ENCODE results near the gene BMS1.

DNA sequence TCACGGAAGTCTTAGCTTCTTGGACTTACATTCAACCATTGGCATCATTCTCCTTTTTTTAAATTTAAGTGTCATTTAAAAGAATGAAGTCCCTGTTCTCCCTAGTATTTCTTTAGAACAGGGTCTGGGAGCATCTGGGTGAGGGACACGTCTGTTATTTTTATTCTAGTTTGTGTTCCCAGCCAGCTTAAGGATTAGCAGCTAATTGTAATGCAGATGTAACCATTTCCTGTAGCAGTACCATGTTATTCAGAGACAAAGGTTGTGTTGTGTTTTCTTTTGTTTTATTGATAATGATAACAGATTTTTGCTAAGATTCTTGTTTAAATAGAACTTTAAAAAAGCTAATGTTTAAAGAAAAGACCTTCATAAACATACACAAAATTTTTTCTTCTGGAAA is 34.3 kb downstream of the BMS1 start:
- TF ChIP-seq, protein P1, sequence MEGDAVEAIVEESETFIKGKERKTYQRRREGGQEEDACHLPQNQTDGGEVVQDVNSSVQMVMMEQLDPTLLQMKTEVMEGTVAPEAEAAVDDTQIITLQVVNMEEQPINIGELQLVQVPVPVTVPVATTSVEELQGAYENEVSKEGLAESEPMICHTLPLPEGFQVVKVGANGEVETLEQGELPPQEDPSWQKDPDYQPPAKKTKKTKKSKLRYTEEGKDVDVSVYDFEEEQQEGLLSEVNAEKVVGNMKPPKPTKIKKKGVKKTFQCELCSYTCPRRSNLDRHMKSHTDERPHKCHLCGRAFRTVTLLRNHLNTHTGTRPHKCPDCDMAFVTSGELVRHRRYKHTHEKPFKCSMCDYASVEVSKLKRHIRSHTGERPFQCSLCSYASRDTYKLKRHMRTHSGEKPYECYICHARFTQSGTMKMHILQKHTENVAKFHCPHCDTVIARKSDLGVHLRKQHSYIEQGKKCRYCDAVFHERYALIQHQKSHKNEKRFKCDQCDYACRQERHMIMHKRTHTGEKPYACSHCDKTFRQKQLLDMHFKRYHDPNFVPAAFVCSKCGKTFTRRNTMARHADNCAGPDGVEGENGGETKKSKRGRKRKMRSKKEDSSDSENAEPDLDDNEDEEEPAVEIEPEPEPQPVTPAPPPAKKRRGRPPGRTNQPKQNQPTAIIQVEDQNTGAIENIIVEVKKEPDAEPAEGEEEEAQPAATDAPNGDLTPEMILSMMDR (IDR thresholded peaks at IDR 0.05; ENCODE audit: insufficient read depth, low read length, poor library complexity, severe bottlenecking), result no peak
- no peak for TF ChIP-seq EZH2phosphoT487 (conservative IDR thresholded peaks at IDR 0.05; ENCODE audit: low read length)

Data from SU-DHL-6 (cell line).